ENCODE data around the gene POLD4.
A peak's percentile ranks its signal among the peaks of the same experiment; 100 is the strongest.
"Not testable (repeated sequence)": the region's sequence is repeated elsewhere in the genome, so short reads cannot be mapped to it uniquely, and the experiment has no call there.

Gene POLD4

DNA sequence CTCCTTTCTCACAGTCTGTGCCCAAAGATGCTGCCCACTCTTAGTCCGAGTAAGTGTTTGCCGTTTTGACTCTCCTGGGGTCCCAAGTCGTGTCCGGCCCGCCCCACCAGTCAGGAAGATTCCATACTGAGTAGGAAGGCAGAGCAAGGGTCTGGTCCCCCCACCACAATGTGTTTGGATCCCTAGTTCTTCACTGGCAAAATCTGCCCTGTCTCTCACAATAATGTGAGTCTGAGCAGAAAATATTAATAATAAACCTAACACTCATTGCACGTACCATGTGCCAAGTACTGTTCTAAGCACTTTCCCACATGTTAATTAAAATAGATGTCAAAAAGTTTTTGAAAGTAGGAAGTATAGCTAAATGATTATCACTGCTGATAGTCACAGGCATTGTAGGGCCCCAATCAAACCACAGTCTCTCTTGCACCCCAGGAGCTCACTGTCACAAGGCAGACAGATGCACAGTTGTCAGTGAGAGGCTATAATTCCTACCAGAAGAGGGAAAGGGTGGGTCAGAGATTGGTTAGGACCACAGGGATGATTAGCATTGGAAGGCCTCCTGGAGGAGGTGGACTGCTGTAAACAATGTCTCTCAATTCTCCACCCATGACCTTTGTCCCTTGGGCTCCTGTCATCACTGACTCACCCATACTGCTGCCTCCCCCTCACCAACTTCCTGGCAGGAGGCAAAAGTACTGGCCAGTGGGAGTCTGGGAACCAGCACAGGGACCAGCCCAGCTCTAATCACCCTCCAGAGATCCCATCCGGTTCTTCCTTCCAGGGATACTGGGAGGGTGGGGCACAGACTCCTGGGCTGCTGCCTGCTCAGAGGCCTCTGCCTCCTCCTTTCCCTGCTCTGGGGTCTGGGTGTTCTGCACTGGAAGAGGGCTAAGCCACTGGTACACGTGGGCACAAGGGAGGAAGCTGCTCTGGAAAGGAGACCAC is 1.0 kb upstream of the POLD4 start:
- no peak for DNase-seq (ENCODE audit: low read depth in 2 of 3, low spot score in 1 of 3)

DNA sequence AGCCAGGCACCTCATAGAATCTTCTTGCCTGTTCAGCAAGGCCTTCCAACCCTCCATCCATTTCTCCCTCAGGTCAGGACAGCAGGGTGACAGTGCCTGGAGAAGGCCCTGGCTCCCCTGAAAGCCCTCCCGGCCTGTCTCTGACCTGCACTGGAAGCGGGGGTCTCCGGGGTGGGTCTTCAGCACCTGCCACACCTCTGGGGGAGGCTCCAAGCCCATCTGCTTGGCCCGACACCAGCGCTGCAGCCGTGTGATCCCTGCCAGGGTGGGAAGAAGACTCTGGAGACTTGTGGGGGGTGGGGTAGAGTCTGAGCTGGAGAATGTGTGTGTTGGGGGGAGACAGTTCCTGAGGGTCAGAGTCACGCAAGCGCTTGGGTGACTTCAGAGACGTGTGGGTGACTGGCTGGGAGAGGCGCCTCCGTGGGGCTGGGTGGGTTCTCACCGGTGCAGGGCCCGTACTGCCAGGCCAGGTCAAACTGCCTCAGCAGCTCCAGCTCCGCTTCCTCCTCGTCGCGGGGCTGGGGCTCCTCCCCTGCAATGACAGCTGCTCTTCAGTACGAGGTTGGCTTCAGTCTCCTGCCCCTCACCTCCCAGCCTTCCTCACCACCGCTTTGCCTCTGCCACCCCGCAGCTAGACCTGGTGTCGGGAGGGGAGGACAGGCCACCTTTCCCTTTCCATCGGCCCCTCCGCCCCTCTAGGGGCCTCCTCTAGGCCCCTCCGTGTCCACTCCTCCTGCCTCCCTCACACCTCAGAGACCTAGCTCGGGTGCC is 615 bp downstream of the POLD4 start:
- no peak for DNase-seq (ENCODE audit: low read depth in 2 of 3, low spot score in 1 of 3)

DNA sequence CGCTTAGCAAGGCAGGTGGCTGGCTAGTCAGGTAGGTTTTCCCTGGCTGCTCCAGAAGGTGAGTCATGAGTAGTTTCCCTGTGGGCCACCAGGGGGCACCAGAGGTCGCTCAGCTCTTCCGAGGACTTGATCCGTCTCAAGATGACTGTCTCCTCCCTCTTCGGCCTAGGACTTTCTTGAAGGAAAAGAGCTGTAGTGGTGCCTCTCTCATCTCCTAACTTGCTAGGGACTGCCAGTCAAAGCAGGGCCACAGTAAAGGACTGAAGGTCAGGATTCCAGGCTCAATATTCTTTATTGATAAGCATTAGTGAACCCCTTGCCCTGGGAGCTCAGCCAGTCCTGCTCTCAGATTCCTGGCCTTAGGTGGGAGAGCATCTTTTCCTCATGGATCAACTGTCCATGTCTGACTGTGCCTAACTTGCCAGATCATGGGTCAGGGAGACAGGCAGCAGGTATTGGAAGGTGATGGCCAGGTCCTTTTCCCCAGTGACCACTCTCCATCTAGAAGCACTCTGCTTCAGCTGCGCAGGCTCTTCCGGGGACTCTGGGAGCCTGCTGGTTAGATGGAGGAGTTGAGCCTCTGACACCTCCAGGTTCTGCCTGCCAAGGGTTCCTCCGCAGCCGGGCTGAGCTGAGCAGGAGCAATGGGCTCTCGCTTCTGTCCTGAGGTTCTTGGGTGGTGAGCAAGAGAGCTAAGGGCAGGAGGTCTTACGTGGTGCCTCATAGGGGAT is 1.9 kb downstream of the POLD4 start:
- peak in 1 of 3 donors; percentile 46 for DNase-seq (ENCODE audit: low read depth in 2 of 3, low spot score in 1 of 3)

DNA sequence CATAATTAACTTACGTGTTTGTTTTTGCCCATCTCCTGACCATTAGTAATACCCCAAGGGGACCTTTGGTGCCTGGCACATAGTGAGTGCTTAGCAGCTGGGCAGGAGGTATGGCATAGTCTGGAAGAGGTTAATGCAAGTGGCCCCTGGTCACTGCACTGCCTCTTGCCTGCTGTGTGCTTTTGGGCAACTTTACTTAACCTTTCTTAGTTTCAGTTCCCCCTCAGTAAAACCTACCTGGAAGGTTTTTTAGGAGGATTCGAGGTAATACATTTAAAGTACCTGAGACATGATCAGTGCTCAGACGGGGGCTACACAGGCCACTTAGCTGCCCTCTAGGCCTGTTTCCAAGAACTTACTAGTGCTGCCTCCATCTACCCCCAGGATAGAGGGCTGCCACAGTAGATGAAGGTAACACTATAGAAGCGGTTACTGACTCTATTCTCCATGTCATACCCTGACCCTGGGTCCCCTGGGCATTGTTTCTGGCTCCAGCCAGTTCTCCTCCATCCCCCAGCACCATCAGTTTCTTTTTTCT is 3.3 kb downstream of the POLD4 start:
- DNase-seq (ENCODE audit: low read depth in 2 of 3, low spot score in 1 of 3), result no peak

DNA sequence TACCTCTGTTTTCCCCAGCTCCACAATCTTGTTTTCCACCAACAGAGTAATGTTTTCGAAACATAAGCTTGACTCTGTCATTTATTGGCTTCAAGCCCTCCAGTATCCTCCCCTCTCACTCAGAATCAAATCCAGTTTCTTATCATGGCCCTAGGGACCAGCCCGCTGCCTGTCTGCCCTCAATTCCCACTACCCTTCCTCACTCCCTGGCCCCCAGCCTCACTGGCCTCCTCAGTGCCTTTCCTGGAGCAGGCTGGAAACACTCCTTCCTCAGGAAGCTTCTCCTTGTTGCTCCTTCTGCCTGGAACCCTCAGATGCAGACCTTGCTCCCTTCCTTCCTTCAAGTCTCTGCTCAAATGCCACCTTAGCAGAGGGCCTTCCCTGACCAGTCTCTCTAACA is 3.9 kb downstream of the POLD4 start:
- no peak for DNase-seq (ENCODE audit: low read depth in 2 of 3, low spot score in 1 of 3)

GRCh38 chr11:67349036-67349435 is 4.3 kb downstream of the POLD4 start:
- DNase-seq (ENCODE audit: low read depth in 2 of 3, low spot score in 1 of 3), result no peak

GRCh38 chr11:67347964-67348749 is 5.2 kb downstream of the POLD4 start:
- DNase-seq (ENCODE audit: low read depth in 2 of 3, low spot score in 1 of 3), result no peak

DNA sequence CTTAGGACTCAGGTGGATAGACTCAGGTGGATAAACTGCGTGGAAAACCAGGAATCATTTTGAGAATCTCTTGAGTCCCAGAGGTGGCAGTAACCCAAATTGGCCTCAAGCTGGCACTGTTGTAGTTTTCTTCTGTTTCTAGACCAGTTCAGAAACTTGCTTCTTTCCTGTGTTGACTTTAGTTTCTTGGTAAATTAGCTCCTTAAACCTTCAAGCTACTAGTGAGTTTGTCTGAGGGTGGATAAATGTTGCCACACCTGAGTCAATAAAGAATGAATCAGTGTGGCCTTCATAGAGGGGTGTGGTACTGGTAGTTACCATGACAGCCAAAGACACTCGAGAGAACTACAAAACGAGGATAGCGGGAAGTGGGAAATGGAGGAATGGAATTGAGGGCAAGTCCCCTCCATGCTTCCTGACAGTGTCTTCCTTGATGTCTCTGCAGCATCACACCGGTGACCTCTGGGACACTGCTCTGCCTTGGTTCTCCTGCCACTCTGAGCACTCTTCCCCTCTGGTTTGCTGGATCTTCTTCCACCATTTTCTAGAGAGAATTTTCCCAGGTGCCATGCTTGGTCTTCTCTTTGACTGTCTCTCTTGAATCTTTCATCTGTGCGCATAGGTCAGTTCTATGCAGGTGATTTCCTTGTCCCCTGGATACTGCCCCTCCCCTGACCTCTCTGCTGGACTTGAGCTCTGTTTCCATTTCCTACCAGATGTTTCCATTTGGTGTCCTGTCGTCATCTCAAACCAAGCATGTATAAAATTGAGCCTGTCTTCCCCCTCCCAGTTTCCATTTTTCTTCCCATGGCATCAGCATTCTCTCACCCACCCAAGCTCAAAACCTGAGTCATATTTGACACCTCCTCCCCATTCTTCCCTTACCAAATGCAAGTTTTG is 7.2 kb downstream of the POLD4 start:
- no peak for DNase-seq (ENCODE audit: low read depth in 2 of 3, low spot score in 1 of 3)

GRCh38 chr11:67345247-67345919 is 8.0 kb downstream of the POLD4 start:
- no peak for DNase-seq (ENCODE audit: low read depth in 2 of 3, low spot score in 1 of 3)

- no peak for DNase-seq (ENCODE audit: low read depth in 2 of 3, low spot score in 1 of 3)
These were observed 9.1 kb downstream of the POLD4 start for GRCh38 chr11:67344264-67344663.

DNA sequence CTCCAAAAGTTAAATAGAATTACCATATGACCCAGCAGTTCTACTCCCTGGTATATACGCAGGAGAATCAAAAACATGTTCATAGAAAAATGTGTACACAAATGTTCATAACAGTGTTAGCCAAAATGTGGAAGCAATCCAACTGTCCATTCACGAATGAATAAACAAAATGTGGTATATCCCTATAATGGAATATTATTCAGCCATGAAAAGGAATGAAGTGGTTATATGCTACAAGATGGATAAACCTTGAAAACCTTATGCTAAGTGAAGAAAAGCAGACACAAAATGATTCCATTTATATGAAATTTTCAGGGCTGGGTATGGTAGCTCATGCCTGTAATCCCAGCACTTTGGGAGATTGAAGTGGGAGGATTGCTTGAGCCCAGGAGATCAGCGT is 16.1 kb downstream of the POLD4 start:
- DNase-seq (ENCODE audit: low read depth in 2 of 3, low spot score in 1 of 3), result no peak

GRCh38 chr11:67332081-67332691 is 21.2 kb downstream of the POLD4 start:
- no peak for DNase-seq (ENCODE audit: low read depth in 2 of 3, low spot score in 1 of 3)

GRCh38 chr11:67323526-67323925 is 29.8 kb downstream of the POLD4 start:
- no peak for DNase-seq (ENCODE audit: low read depth in 2 of 3, low spot score in 1 of 3)

DNA sequence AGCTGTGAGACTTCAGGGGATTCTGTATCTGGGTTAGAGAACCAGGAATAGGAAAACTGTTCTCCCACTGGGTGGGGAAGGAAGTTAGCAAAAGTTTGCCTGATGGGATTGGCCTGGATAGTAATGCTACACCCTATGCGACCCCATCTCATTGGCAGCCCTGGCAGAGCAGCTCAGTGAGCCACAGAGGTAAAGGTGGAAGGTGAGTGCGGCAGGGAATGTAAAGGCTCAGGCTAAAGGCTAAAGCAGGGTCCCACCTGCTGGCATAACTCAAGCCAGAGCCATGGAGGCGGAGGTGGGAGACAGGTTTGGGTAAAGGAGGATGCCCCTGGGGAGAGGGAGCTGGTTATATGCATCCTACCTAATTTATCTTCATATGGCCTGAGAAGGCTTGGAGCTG is 31.3 kb downstream of the POLD4 start:
- DNase-seq (ENCODE audit: low read depth in 2 of 3, low spot score in 1 of 3), result no peak

- DNase-seq (ENCODE audit: low read depth in 2 of 3, low spot score in 1 of 3), result no peak
These were observed 32.0 kb downstream of the POLD4 start for GRCh38 chr11:67321313-67321871.

DNA sequence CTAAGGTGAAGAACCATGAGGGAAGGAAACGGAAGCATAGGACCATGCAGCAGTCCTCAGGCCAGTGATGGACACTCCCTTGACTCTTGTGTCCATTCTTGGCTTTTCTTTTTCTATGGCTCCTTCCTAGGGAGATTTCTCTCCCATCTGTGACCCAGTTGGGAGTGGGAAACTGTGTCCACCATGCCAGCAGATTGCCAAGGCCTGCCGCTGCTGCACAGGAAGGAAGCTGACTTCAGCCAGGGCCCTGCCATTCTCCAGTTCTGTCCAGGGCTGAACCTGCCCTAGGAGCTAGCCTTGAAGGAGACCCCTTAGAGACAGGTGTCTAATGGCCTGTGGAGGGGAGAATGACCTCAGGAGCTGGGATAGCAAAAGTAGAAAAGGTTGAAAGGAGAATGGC is 32.7 kb downstream of the POLD4 start:
- no peak for DNase-seq (ENCODE audit: low read depth in 2 of 3, low spot score in 1 of 3)

GRCh38 chr11:67320011-67320410 is 33.3 kb downstream of the POLD4 start:
- DNase-seq (ENCODE audit: low read depth in 2 of 3, low spot score in 1 of 3), result no peak

DNA sequence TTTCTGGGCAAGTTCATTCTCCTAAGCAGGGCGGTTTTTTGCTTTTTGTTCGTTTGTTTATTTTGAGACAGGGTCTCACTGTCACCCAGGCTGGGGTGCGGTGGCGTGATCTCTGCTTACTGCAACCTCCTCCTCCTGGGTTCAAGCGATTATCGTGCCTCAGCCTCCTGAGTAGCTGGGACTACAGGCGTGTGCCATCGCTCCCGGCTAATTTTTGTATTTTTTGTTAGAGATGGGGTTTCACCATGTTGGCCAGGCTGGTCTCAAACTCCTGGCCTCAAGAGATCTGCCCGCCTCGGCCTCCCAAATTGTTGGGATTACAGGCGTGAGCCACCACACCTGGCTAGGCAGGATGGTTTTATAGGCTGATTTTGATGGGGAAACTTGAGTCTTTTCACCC is 34.5 kb downstream of the POLD4 start:
- DNase-seq (ENCODE audit: low read depth in 2 of 3, low spot score in 1 of 3), result not testable (repeated sequence)
